Lung (tissue), 12 donors: Measurements from ENCODE around the gene SFXN1. TPM values are rescaled to one million over a fixed set of nuclear protein-coding genes. Genes with fewer than 3 reads are reported as not detected.

ENCODE experiments used
- ATAC-seq: fragments of 200-7000 bp; cut with Tn5 transposase; one replicate; pipeline ENCODE4 v1.9.1; 2020; ENCODE audit warnings: moderate number of reproducible peaks; ENCODE audit not compliant: insufficient read depth, low FRiP score
- DNase-seq, 3 donors: peaks; one replicate each; pipeline ENCODE4 v3.0.0-alpha.2; 2013 to 2017
- H3K27ac ChIP-seq, 2 donors: one replicate each; pipeline ENCODE4 v1.5.1; 2013; ENCODE audit warnings: mild to moderate bottlenecking in 2 of 2, moderate library complexity in 2 of 2, control low read depth in 1 of 2, inconsistent platforms in 1 of 2, low read depth in 1 of 2, low read length in 1 of 2
- H3K27me3 ChIP-seq, 3 donors: one replicate each; pipeline ENCODE4 v1.5.1; 2013; ENCODE audit warnings: low read length in 2 of 3; ENCODE audit not compliant: control insufficient read depth in 3 of 3, insufficient read depth in 3 of 3
- H3K36me3 ChIP-seq, 4 donors: one replicate each; pipeline ENCODE4 v1.5.1; 2013; ENCODE audit warnings: low read length in 4 of 4, mild to moderate bottlenecking in 1 of 4, moderate library complexity in 1 of 4; ENCODE audit not compliant: control insufficient read depth in 4 of 4, insufficient read depth in 4 of 4
- H3K4me1 ChIP-seq, 5 donors: one replicate each; pipeline ENCODE4 v1.5.1; 2013; ENCODE audit warnings: low read length in 5 of 5, mild to moderate bottlenecking in 2 of 5, moderate library complexity in 1 of 5; ENCODE audit not compliant: control insufficient read depth in 5 of 5, insufficient read depth in 5 of 5
- H3K4me3 ChIP-seq: one replicate; pipeline ENCODE4 v1.5.1; 2013; ENCODE audit warnings: mild to moderate bottlenecking, control low read depth, moderate library complexity
- H3K9ac ChIP-seq, 2 donors: one replicate each; pipeline ENCODE4 v1.5.1; 2013; ENCODE audit warnings: low read length in 2 of 2, control low read depth in 1 of 2; ENCODE audit not compliant: insufficient read depth in 1 of 2
- H3K9me3 ChIP-seq, 4 donors: one replicate each; pipeline ENCODE4 v1.5.1; 2013; ENCODE audit warnings: low read length in 3 of 4, mild to moderate bottlenecking in 1 of 4, moderate library complexity in 1 of 4; ENCODE audit not compliant: control insufficient read depth in 4 of 4, insufficient read depth in 3 of 4
- WGBS, 2 donors: extraction: QIAGEN DNeasy Blood & Tissue Kit; methylation state at CpG; one replicate each; pipeline ENCODE4 v1.1.7; 2013; 5-methylcytosine and 5-hydroxymethylcytosine counted together
- polyA plus RNA-seq, 2 donors: library from polyadenylated mRNA; stranded (reverse); fragments of 200-250 nt; gene quantifications; one replicate each; pipeline ENCODE4 v1.2.1, GENCODE V29; 2013
- total RNA-seq, 2 donors: library from RNA; depleted of rRNA in 1 of 2; stranded (reverse); fragments of >200 nt in 1 of 2; gene quantifications; one replicate each; pipeline ENCODE4 v1.2.1, GENCODE V29; 2014 to 2021
- TF ChIP-seq, protein P1 (sequence below): IDR thresholded peaks from 2 replicates; pipeline ENCODE4 v1.5.1; 2012; ENCODE audit warnings: mild to moderate bottlenecking; ENCODE audit errors: control extremely low read depth, extremely low read depth
- donor health status: control.
- donor health status: control.
- donor health status: Bipolar disorder and iron deficiency.
- donor health status: healthy.
- donor health status: DM: yes; HTN: yes; CAD: no.

SFXN1 gene
- total and polyA plus RNA-seq, 4 donors: 5.7 to 42.2 (median 19.0) TPM

DNA sequence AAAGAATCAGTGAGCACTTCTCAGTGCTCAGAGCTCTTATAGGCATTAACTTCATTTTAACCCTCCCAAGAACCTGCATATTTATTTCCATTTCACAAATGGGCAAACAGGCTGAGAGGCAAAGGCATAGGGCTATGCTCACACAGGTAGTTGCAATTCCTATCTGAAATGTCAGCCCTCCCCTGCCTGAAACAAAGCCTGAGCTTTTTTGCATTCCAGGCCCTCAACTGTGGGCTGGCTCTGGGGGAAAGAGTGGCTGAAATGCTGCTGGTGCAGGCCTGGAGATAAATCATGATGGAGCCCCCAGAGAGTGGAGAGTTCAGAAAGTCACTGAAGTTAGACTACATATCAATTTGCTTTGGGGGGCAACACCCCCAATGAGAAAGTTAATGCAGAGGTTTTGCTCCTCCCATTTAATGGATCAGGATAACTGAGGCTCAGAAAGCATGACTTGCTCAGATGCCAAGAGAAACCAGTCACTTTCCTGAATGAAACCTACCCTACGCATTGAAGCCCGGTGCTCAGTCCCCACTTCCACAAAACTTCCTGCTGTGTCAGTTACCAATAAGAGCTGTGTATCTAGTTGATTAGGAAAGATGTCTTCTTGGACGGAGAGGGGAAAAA lies 40.0 kb upstream of the SFXN1 start:
- Histone ChIP-seq H3K9ac (no peak overlapping the region), H3K27ac (no peak overlapping the region), H3K27me3 (peaks cover 0 to 35% (median 12%) of the 10 kb centered on the region in 3 donors), H3K36me3 (no peaks in the 10 kb centered on the region), H3K9me3 (no peaks in the 10 kb centered on the region), H3K4me1 (peaks cover 0 to 6% (median 0%) of the 10 kb centered on the region in 5 donors), H3K4me3 (no peak overlapping the region)
- ATAC-seq (no peak), DNase-seq (no peak)
- TF ChIP-seq, protein P1, sequence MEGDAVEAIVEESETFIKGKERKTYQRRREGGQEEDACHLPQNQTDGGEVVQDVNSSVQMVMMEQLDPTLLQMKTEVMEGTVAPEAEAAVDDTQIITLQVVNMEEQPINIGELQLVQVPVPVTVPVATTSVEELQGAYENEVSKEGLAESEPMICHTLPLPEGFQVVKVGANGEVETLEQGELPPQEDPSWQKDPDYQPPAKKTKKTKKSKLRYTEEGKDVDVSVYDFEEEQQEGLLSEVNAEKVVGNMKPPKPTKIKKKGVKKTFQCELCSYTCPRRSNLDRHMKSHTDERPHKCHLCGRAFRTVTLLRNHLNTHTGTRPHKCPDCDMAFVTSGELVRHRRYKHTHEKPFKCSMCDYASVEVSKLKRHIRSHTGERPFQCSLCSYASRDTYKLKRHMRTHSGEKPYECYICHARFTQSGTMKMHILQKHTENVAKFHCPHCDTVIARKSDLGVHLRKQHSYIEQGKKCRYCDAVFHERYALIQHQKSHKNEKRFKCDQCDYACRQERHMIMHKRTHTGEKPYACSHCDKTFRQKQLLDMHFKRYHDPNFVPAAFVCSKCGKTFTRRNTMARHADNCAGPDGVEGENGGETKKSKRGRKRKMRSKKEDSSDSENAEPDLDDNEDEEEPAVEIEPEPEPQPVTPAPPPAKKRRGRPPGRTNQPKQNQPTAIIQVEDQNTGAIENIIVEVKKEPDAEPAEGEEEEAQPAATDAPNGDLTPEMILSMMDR: no peak
- WGBS, 2 donors: 56 to 71% methylated on average over 3 of the region's 3 CpGs

- Histone ChIP-seq H3K4me3 (no peak overlapping the region), H3K36me3 (no peaks in the 10 kb centered on the region), H3K9ac (no peak overlapping the region), H3K27ac (no peak overlapping the region), H3K9me3 (peaks cover 0 to 3% (median 0%) of the 10 kb centered on the region in 4 donors), H3K27me3 (peaks cover 9 to 67% (median 39%) of the 10 kb centered on the region in 3 donors), H3K4me1 (peaks cover 0 to 19% (median 4%) of the 10 kb centered on the region in 5 donors)
- WGBS, 2 donors: 5 to 6% methylated on average over 29 of the region's 29 CpGs
- DNase-seq: peak in 1 of 3 donors; percentile 11
- TF ChIP-seq, protein P1: no peak
- no peak for ATAC-seq
Observed at GRCh38 chr5:175443514-175444059, 34.8 kb upstream of the SFXN1 start.

- Histone ChIP-seq H3K4me1 (peaks cover 0 to 19% (median 4%) of the 10 kb centered on the region in 5 donors), H3K27me3 (peaks cover 9 to 67% (median 38%) of the 10 kb centered on the region in 3 donors), H3K36me3 (no peaks in the 10 kb centered on the region), H3K27ac (no peak within 1 kb of the TSS), H3K9ac (no peak within 1 kb of the TSS), H3K4me3 (peak within 1 kb of the TSS; percentile 44), H3K9me3 (peaks cover 0 to 3% (median 0%) of the 10 kb centered on the region in 4 donors)
- ATAC-seq: peak; percentile 77
- TF ChIP-seq, protein P1: peak; percentile 39
- peak; percentile 36 to 51 (median 45) for DNase-seq
- 1 to 2% methylated on average over 79 to 91 of the region's 91 CpGs for WGBS, 2 donors
Observed at GRCh38 chr5:175444060-175444904, 34.1 kb upstream of the SFXN1 start, which contains the start of gene DRD1. TSS of gene DRD1 (minus strand) at chr5:175444182. CDS start at chr5:175443099, 1,083 bp downstream.
